GM13977 (cell line): Measurements from ENCODE around the gene TTN.

Source experiments
- DNase-seq: peaks from one replicate; pipeline ENCODE4 v3.0.0; 2012; ENCODE audit warnings: low spot score
- CTCF ChIP-seq: IDR thresholded peaks from 2 replicates; pipeline ENCODE4 v1.5.1; 2012; ENCODE audit warnings: mild to moderate bottlenecking, control low read depth; ENCODE audit not compliant: insufficient read depth; ENCODE audit errors: extremely low read depth, missing control alignments
- in situ Hi-C: fragments of 300-500 bp; cut with MboI; formaldehyde crosslinking; loops from one replicate; pipeline ENCODE4 v1.12.0; 2022; ENCODE audit warnings: low sequenced_read_pairs, low pct_unique_long_range_greater_than_20kb, mixed read lengths, inconsistent platforms; ENCODE audit not compliant: unreplicated experiment

TTN gene

GRCh38 chr2:178574789-178575188, 232.4 kb downstream of the TTN start:
- DNase-seq: no peak
- no peak for TF ChIP-seq CTCF
- in situ Hi-C loops: no loop called here

DNA sequence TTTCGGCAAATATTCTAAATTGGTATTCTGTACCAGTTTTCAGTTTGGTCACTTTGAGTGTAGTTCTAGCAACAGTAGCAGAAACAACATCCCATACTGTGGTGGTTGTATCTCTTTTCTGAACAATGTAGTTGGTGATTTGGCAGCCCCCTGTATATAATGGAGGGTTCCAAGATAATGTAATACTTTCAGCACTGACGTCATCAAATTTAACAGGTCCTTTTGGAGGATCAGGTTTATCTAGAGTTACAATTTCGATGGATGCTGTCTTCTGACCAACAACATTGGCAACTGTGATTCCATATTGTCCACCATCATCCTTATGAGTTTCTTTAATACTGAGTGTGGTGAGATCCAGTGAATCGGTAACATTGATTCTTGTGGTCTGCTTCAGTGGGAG, 239.0 kb downstream of the TTN start:
- in situ Hi-C loops: no loop called here
- no peak for DNase-seq
- no peak for TF ChIP-seq CTCF

- TF ChIP-seq CTCF: no peak
- in situ Hi-C loops: no loop called here
- DNase-seq: no peak
Observed at GRCh38 chr2:178553047-178553446, 254.2 kb downstream of the TTN start.

DNA sequence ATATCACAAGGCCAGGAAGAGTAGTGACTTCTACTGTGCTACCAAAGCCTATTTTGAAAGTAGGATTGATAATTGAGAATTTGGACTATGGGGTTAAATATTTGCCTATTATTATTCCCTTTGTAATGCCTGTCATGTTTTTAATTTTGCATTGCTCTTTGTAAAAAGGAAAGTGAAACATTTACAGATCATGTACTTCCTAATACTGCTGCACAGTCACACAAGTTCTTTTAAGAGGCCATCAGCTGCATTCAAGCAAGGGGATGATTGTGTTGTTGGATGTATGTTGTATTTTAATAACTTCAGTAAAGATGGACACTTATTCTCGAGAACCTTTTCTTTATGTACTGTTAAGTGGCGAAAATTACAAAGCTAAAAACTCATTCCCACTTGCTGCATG, 256.9 kb downstream of the TTN start:
- in situ Hi-C loops: no loop called here
- TF ChIP-seq CTCF: no peak
- DNase-seq: peak; percentile 10

DNA sequence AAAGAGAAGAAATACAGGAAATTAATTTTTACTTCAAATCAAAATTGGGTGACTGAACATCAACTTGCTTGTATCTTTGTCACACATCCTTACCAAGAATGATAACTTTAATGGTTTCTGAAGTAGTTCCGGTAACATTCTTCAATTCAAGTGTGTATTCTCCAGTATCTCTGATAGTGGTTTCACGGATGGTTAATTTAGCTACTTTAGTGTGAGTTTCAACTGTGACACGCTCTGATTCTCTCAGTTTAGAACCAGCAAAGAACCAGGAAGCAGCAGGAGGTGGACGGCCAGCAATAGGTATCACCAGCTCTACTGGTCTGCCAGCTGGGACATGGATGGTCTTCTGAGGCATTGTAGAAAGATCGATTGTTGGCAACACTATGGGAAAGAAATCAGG, 264.7 kb downstream of the TTN start:
- TF ChIP-seq CTCF: no peak
- no peak for DNase-seq
- in situ Hi-C loops: no loop called here

GRCh38 chr2:178542161-178542560, 265.1 kb downstream of the TTN start:
- DNase-seq: no peak
- in situ Hi-C loops: no loop called here
- no peak for TF ChIP-seq CTCF

DNA sequence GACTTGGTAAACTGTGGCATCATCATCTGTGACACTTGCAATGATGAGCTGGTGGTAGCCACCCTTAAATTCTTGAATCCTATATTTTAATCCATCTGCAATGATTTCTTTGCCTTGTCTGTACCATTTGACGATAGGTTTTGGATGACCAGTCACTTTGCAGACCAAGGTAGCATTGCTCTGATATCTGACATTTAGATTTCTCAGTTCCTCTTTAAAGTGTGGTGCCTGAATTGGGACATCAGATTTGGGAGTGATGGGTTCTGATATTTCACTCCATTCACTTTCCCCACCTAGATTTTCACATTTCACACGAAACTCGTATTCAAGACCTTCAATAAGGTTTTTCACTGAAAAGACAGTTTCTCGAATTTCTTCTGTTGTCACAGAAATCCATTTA, 271.2 kb downstream of the TTN start:
- DNase-seq: no peak
- no peak for TF ChIP-seq CTCF
- in situ Hi-C loops: no loop called here
